ENCODE data around the gene HAUS5. TPM values are rescaled to one million over a fixed set of nuclear protein-coding genes. Genes with fewer than 3 reads are reported as not detected.

The HAUS5 gene
- total and polyA plus RNA-seq, 3 donors from 2014 or later: 24.4 to 33.9 (median 25.5) TPM

- H3K4me3 ChIP-seq: peak overlapping the region; percentile 60 to 61
- intact Hi-C loops (cut with DNase I; ENCODE audit: low total_unique reads): loop anchor here (10.0 kb wide), 1 partner anchor 100 kb away; the partner anchor contains the start of gene TMEM147
- DNase-seq: peak; percentile 94
- peak overlapping the region; percentile 60 to 78 for H3K27ac ChIP-seq
- H3K9me3 ChIP-seq: no peaks in the 10 kb centered on the region
- peaks cover 8% of the 10 kb centered on the region for H3K4me1 ChIP-seq
- no peaks in the 10 kb centered on the region for H3K36me3 ChIP-seq (ENCODE audit: low read depth, missing control alignments)
- WGBS, 2 donors: 0 to 1% methylated on average over 24 to 60 of the region's 60 CpGs
- H3K27me3 ChIP-seq: no peaks in the 10 kb centered on the region
- TF ChIP-seq POLR2A (IDR thresholded peaks at IDR 0.05) (no peak), CTCF (IDR thresholded peaks at IDR 0.05) (no peak)
Measured at GRCh38 chr19:35644206-35644986, 31.9 kb downstream of the HAUS5 start.

- intact Hi-C loops (cut with DNase I; ENCODE audit: low total_unique reads): loop anchor here (10.0 kb wide), 1 partner anchor 100 kb away; the partner anchor contains the start of gene TMEM147
- Histone ChIP-seq H3K4me1 (peaks cover 8% of the 10 kb centered on the region), H3K4me3 (peak overlapping the region; percentile 60 to 61), H3K9me3 (no peaks in the 10 kb centered on the region), H3K36me3 (ENCODE audit: low read depth, missing control alignments) (no peaks in the 10 kb centered on the region), H3K27me3 (no peaks in the 10 kb centered on the region), H3K27ac (peak overlapping the region; percentile 60 to 78)
- TF ChIP-seq CTCF (IDR thresholded peaks at IDR 0.05) (no peak), POLR2A (IDR thresholded peaks at IDR 0.05) (no peak)
- WGBS, 2 donors: 16 to 17% methylated on average over 14 to 20 of the region's 20 CpGs
- peak; percentile 84 for DNase-seq
Measured at GRCh38 chr19:35644987-35645679, 32.6 kb downstream of the HAUS5 start.

GRCh38 chr19:35645680-35646511 is 33.4 kb downstream of the HAUS5 start:
- DNase-seq: no peak
- 65 to 74% methylated on average over 7 of the region's 7 CpGs for WGBS, 2 donors
- TF ChIP-seq CTCF (IDR thresholded peaks at IDR 0.05) (no peak), POLR2A (IDR thresholded peaks at IDR 0.05) (no peak)
- Histone ChIP-seq H3K36me3 (ENCODE audit: low read depth, missing control alignments) (no peaks in the 10 kb centered on the region), H3K27me3 (no peaks in the 10 kb centered on the region), H3K9me3 (no peaks in the 10 kb centered on the region), H3K4me1 (peaks cover 8% of the 10 kb centered on the region), H3K4me3 (no peak overlapping the region), H3K27ac (peak overlapping the region in 1 of 2 donors; percentile 78)
- intact Hi-C loops (cut with DNase I; ENCODE audit: low total_unique reads): loop anchor here (10.0 kb wide), 1 partner anchor 101 kb away; the partner anchor contains the start of gene TMEM147

- peaks cover 8% of the 10 kb centered on the region for H3K4me1 ChIP-seq
- peak within 1 kb of the TSS; percentile 78 to 96 for H3K4me3 ChIP-seq
- peak; percentile 98 for DNase-seq
- intact Hi-C loops (cut with DNase I; ENCODE audit: low total_unique reads): loop anchor here (10.0 kb wide), 1 partner anchor 103 kb away; the partner anchor contains the start of gene TMEM147
- TF ChIP-seq CTCF (IDR thresholded peaks at IDR 0.05): no peak
- TF ChIP-seq POLR2A (IDR thresholded peaks at IDR 0.05): no peak
- peak within 1 kb of the TSS; percentile 65 to 69 for H3K27ac ChIP-seq
- H3K36me3 ChIP-seq (ENCODE audit: low read depth, missing control alignments): no peaks in the 10 kb centered on the region
- no peaks in the 10 kb centered on the region for H3K9me3 ChIP-seq
- 0 to 1% methylated on average over 38 to 46 of the region's 46 CpGs for WGBS, 2 donors
- no peaks in the 10 kb centered on the region for H3K27me3 ChIP-seq
Measured at GRCh38 chr19:35648017-35648961, 35.8 kb downstream of the HAUS5 start, which contains the start of gene COX6B1. COX6B1 (plus strand) TSS chr19:35648323; CDS start chr19:35651244, 2,921 bp downstream.

Measured in testis (tissue), 3 donors.